PC-3 (cell line): ENCODE results near the gene HELQ. TPM values are rescaled to one million over a fixed set of nuclear protein-coding genes. Genes with fewer than 3 reads are reported as not detected.

Experiments used
- ATAC-seq: fragments of 200-7000 bp; cut with Tn5 transposase; 2 replicates; pipeline ENCODE4 v1.9.1; 2020; ENCODE audit warnings: mild to moderate bottlenecking, moderate library complexity
- BruUV-seq: library from RNA; stranded (reverse); fragments of 400-500 nt; replicated peaks from 2 replicates; lab custom pipeline; 2021; lab: Mats Ljungman, UMichigan
- CTCF ChIA-PET: fragments of 300-600 bp; sonication (Branson Sonifier 250); formaldehyde crosslinking; loops from one replicate; lab custom pipeline; 2022; ENCODE audit warnings: antibody characterized with exemption; lab: Charles Lee
- POLR2A ChIA-PET: fragments of 300-600 bp; sonication (Branson Sonifier 250); formaldehyde crosslinking; loops from one replicate; lab custom pipeline; 2022; ENCODE audit warnings: antibody characterized with exemption; ENCODE audit not compliant: unreplicated experiment; lab: Charles Lee
- DNase-seq: peaks from one replicate; pipeline ENCODE4 v3.0.0-alpha.2; 2015
- H2AFZ ChIP-seq: fragments of 300-600 bp; sonication (generic); 2 replicates; pipeline ENCODE4 v1.6.0; 2016; ENCODE audit warnings: antibody characterized with exemption, low read length
- H3F3A ChIP-seq: fragments of 300-600 bp; sonication (generic); one replicate; pipeline ENCODE4 v1.6.0; 2017; ENCODE audit warnings: antibody characterized with exemption, low read length, control low read depth, mild to moderate bottlenecking; ENCODE audit not compliant: unreplicated experiment
- H3K27ac ChIP-seq: fragments of 300-600 bp; sonication (generic); 2 replicates; pipeline ENCODE4 v1.5.1; 2016; ENCODE audit warnings: mild to moderate bottlenecking, low read length
- H3K27me3 ChIP-seq: fragments of 300-600 bp; sonication (generic); 2 replicates; pipeline ENCODE4 v1.6.1; 2016; ENCODE audit warnings: low read length, mixed read lengths
- H3K36me3 ChIP-seq: fragments of 300-600 bp; sonication (generic); 2 replicates; pipeline ENCODE4 v1.6.1; 2016; ENCODE audit warnings: low read depth, mixed run types, low read length, mixed read lengths
- H3K4me1 ChIP-seq: fragments of 300-600 bp; sonication (generic); 2 replicates; pipeline ENCODE4 v1.5.1; 2016; ENCODE audit warnings: low read length; ENCODE audit not compliant: insufficient read depth
- H3K4me2 ChIP-seq: fragments of 300-600 bp; sonication (generic); 2 replicates; pipeline ENCODE4 v1.6.0; 2016; ENCODE audit warnings: low read length
- H3K4me3 ChIP-seq: fragments of 300-600 bp; sonication (generic); 2 replicates; pipeline ENCODE4 v1.5.1; 2016; ENCODE audit warnings: mild to moderate bottlenecking, low read length, mixed read lengths
- H3K79me2 ChIP-seq: fragments of 300-600 bp; sonication (generic); 2 replicates; pipeline ENCODE4 v1.6.1; 2017; ENCODE audit warnings: low read length, mixed read lengths
- H3K9ac ChIP-seq: fragments of 300-600 bp; sonication (generic); 2 replicates; pipeline ENCODE4 v1.6.0; 2016; ENCODE audit warnings: mild to moderate bottlenecking, low read length
- H3K9me2 ChIP-seq: fragments of 300-600 bp; sonication (generic); replicated peaks from 2 replicates; pipeline ENCODE4 v1.6.1; 2016; ENCODE audit warnings: mixed run types, low read length, mixed read lengths
- H3K9me3 ChIP-seq: fragments of 300-600 bp; sonication (generic); 2 replicates; pipeline ENCODE4 v1.6.1; 2016; ENCODE audit warnings: low read length, mixed read lengths
- H4K20me1 ChIP-seq: fragments of 300-600 bp; sonication (generic); 2 replicates; pipeline ENCODE4 v1.6.1; 2016; ENCODE audit warnings: low read length, mixed read lengths
- EZH2 ChIP-seq: fragments of 300-600 bp; sonication (generic); IDR thresholded peaks from one replicate; pipeline ENCODE4 v1.6.1; 2017; ENCODE audit warnings: antibody characterized with exemption, mild to moderate bottlenecking, low read length; ENCODE audit not compliant: unreplicated experiment
- EZH2phosphoT487 ChIP-seq: fragments of 300-600 bp; sonication (generic); IDR thresholded peaks from 2 replicates; pipeline ENCODE4 v1.6.1; 2018; ENCODE audit warnings: mild to moderate bottlenecking, antibody characterized with exemption, low read length, borderline replicate concordance
- intact Hi-C: fragments of 100-400 bp; cut with micrococcal nuclease; formaldehyde crosslinking; loops from 2 replicates; pipeline ENCODE4 v1.9.0; 2023
- total RNA-seq: library from RNA; depleted of rRNA; stranded (reverse); fragments of >200 nt; gene quantifications from 2 replicates; pipeline ENCODE4 v1.2.3, GENCODE V29; 2014
- TF ChIP-seq, protein P1 (sequence below): fragments of 300-600 bp; sonication (generic); conservative IDR thresholded peaks from 2 replicates; pipeline ENCODE4 v1.5.1; 2017; ENCODE audit warnings: antibody characterized with exemption, low read depth, mild to moderate bottlenecking, low read length

The HELQ gene
- total RNA-seq, 1 experiment from 2014 or later = 7.3 TPM

- ATAC-seq = no peak
- intact Hi-C loops = no loop called here
- H2AFZ ChIP-seq = no peak overlapping the region
- H3K79me2 ChIP-seq = no peaks in the 10 kb centered on the region
- BruUV-seq = no TSS peak
- no peak for DNase-seq
- TF ChIP-seq EZH2 = no peak
- H3K4me1 ChIP-seq = no peaks in the 10 kb centered on the region
- no peaks in the 10 kb centered on the region for H4K20me1 ChIP-seq
- ChIA-PET POLR2A (no interaction called here), CTCF (no interaction called here)
- no peaks in the 10 kb centered on the region for H3K9me2 ChIP-seq
- no peak overlapping the region for H3K4me2 ChIP-seq
- H3F3A ChIP-seq = no peaks in the 10 kb centered on the region
- no peak overlapping the region for H3K4me3 ChIP-seq
- H3K27ac ChIP-seq = no peak overlapping the region
- H3K27me3 ChIP-seq = no peaks in the 10 kb centered on the region
- no peak overlapping the region for H3K9ac ChIP-seq
- H3K9me3 ChIP-seq = no peaks in the 10 kb centered on the region
- no peaks in the 10 kb centered on the region for H3K36me3 ChIP-seq
Measured at GRCh38 chr4:83440148-83440814, 15.3 kb downstream of the HELQ start.

- no peak for TF ChIP-seq EZH2
- TF ChIP-seq, protein P1, sequence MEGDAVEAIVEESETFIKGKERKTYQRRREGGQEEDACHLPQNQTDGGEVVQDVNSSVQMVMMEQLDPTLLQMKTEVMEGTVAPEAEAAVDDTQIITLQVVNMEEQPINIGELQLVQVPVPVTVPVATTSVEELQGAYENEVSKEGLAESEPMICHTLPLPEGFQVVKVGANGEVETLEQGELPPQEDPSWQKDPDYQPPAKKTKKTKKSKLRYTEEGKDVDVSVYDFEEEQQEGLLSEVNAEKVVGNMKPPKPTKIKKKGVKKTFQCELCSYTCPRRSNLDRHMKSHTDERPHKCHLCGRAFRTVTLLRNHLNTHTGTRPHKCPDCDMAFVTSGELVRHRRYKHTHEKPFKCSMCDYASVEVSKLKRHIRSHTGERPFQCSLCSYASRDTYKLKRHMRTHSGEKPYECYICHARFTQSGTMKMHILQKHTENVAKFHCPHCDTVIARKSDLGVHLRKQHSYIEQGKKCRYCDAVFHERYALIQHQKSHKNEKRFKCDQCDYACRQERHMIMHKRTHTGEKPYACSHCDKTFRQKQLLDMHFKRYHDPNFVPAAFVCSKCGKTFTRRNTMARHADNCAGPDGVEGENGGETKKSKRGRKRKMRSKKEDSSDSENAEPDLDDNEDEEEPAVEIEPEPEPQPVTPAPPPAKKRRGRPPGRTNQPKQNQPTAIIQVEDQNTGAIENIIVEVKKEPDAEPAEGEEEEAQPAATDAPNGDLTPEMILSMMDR = no peak
- TF ChIP-seq EZH2phosphoT487 = no peak
- Histone ChIP-seq H3K9ac (no peak overlapping the region), H3K27me3 (no peaks in the 10 kb centered on the region), H3K4me1 (no peaks in the 10 kb centered on the region), H3K79me2 (no peaks in the 10 kb centered on the region), H3K36me3 (no peaks in the 10 kb centered on the region), H3K9me2 (no peaks in the 10 kb centered on the region), H3K4me3 (no peak overlapping the region), H2AFZ (no peak overlapping the region), H3K4me2 (no peak overlapping the region), H4K20me1 (no peaks in the 10 kb centered on the region), H3K9me3 (no peaks in the 10 kb centered on the region), H3F3A (no peaks in the 10 kb centered on the region), H3K27ac (no peak overlapping the region)
- POLR2A ChIA-PET = interaction anchor here (0.7 kb wide), 1 partner anchor 17 kb away, joined by 7 read pairs; the partner anchor contains the start of gene HELQ
- no TSS peak for BruUV-seq
- ATAC-seq (no peak), DNase-seq (peak; percentile 1)
- CTCF ChIA-PET = no interaction called here
- intact Hi-C loops = loop anchor here (10.0 kb wide), 1 partner anchor 74 kb away; no protein-coding TSS in a partner anchor
Measured at GRCh38 chr4:83438719-83439118, 16.9 kb downstream of the HELQ start.

DNA sequence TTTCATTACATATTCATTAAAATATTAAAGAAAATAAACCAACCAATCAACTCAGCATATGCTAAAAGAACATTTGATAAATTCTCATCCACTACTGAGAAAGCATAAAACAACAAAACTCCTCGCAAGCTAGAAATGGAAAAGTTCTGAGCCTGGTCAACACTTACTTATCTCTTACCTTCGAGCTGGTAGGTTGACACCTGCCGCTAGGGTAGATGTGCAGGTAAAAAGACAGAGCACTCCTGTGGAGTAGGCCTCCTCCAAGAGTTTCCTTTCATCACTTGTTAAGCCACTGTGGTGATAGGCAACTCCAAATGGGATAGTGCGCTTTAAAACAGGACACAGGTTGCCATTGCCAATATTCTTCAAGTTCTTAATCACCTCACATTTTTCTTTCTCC is 18.9 kb downstream of the HELQ start:
- ChIA-PET POLR2A (no interaction called here), CTCF (no interaction called here)
- Histone ChIP-seq H3K4me2 (no peak overlapping the region), H3K9ac (no peak overlapping the region), H3F3A (no peaks in the 10 kb centered on the region), H3K27ac (no peak overlapping the region), H3K9me2 (no peaks in the 10 kb centered on the region), H3K36me3 (no peaks in the 10 kb centered on the region), H3K4me1 (no peaks in the 10 kb centered on the region), H3K4me3 (no peak overlapping the region), H4K20me1 (no peaks in the 10 kb centered on the region), H2AFZ (no peak overlapping the region), H3K9me3 (no peaks in the 10 kb centered on the region), H3K27me3 (no peaks in the 10 kb centered on the region), H3K79me2 (no peaks in the 10 kb centered on the region)
- no peak for TF ChIP-seq EZH2
- TF ChIP-seq EZH2phosphoT487 = no peak
- TF ChIP-seq, protein P1 = no peak
- ATAC-seq (no peak), DNase-seq (no peak)
- no TSS peak for BruUV-seq
- intact Hi-C loops = loop anchor here (10.0 kb wide), 1 partner anchor 72 kb away; no protein-coding TSS in a partner anchor
